Stimulated activated CD8-positive, alpha-beta memory T cell treated with anti-CD3 and anti-CD28 coated beads, Interleukin-12 subunit alpha, Interleukin-12 subunit beta, amount 100 ng/mL, for 1 hour (primary cell): ENCODE measurements around the gene SQOR.

ENCODE experiments used
- DNase-seq: peaks from one replicate; pipeline ENCODE4 v3.0.0-alpha.2; 2020; ENCODE audit warnings: low read depth

SQOR gene

DNA sequence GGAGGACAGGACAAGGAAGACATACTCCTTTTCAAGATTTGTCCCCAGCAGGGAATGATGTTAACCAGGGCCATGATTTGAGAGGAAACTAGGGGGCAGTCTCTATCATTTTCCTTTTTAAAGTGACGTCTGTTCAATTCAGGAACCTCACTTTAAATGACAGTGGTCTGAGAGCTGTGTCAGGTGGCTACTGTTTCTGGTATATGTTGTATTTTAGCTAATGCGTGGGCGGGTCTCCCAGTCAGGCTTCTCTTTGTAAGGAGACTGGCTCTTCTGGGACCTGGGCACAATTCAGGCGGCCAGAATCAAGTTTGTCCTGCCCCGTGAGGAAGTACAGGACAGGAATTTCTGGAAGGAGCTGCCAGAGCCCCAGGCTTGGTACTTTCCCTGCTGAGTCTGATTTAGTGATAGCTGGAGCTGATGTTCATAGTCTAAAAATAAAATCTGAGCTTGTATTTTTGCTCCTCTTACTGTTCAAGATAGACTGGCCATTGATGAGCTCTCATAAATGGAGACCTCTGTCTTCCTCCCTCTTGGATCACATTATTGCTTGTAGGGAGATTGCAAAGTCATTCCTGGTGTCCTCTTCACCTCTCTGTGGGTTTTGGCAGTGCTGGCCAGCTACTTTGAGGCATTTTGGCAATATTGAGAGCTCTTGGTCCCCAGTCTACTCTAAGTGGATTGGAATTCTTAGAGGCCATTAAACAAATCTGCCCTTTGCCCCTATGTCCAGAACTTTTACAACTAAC is 25.6 kb downstream of the SQOR start:
- no peak for DNase-seq

DNA sequence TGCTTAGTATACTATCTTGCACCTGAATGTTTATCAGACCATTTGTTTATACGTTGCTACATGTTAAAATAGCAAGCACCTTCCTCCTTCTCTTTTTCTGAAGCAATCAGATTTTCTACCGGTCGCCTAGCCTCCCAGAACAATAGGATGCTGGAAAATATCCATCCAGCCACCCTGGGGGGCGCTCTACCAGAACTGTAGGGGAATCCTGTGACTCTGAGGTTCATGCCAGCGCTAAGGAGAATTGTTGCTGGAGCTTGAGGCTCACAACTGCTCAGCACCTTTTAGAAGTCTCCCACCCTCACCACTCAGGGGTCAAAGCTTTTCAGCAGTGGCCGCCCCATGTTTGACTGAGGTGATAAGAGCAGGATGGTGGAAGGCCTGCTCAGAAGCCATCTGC is 27.5 kb downstream of the SQOR start:
- no peak for DNase-seq

DNA sequence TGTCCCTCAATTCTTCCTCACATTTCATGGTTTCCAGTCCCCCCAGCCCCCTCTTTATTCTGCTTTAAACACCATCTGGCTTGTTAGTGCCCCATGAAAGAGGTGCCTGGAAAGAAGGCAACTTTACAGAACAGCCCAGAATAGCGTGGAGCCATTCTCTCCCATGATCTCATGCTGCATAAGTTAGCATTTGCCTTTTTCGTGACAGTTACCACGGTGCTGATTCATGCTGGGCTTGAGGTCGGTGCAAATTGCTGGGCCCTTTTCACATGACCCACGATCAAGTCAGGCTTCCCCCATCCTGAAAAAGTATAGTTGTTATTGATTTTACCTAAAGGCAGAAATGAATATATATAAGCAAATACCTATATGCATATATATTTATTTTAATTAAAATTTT is 29.6 kb downstream of the SQOR start:
- DNase-seq: no peak

DNA sequence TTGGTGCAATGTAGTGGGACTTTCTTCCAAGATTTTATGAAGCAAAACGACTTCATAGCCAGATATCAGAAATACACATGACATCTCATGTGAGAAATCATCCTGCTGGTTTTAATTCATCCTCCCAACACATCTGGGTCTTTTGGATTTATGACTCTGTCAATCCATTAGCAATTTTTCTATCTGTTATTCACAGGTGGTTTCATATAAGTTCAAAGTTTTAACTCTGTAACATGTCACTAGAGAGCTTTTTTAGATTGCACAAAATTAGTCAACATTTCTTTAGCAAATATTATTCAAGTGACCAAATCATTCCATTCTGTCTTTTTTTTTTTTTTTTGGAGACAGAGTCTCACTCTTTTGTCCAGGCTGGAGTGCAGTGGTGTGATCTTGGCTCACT is 30.4 kb downstream of the SQOR start:
- no peak for DNase-seq

DNA sequence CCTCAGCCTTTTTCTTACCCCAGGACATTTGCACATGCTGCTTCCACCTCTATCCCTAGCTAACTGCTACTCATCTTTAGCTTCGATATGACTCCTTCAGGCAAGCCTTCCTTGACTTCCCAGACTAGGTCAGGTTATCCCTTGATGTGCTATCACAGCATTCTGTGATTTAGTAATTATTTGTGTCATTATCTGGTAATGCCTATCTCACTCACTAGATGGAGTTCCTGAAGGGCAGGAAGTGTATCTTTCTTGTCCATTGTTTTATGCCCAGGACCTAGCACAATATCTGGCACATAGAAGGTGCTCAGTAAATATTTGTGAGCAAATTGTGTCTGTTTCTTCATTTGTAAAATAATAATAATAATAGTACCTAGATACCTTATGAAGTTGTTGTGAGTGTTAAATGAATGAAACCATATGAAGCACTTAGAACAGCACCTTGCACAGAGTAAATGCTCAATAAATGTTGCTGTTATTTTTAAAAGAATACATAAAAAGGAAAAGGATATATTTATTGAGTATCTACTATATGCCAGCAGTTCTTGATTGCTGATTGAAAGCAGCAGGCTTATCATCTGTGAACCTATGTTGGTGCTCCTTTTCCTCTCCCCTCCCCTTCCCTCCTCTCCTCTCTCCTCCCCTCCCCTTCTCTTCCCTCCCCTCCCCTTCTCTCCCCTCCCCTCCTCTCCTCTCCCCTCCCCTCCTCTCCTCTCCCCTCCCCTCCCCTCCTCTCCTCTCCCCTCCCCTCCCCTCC is 31.5 kb downstream of the SQOR start:
- DNase-seq: no peak

DNA sequence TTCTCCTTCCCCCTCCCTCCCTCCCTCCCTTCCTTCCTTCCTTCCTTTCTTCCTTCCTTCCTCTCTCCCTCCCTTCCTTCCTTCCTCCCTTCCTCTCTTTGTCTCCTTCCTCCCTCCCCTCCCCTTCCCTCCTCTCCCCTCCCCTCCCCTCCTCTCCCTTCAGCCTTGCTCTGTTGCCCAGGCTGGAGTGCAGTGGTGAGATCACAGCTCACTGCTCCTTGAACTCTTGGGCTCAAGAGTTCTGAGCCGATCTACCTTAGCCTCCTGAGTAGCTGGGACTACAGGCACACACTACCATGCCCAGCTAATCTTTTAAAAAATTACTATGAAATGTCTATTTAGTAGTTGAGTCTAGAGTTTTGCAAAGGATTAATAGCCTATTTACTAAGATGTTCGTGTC is 32.2 kb downstream of the SQOR start:
- no peak for DNase-seq

DNA sequence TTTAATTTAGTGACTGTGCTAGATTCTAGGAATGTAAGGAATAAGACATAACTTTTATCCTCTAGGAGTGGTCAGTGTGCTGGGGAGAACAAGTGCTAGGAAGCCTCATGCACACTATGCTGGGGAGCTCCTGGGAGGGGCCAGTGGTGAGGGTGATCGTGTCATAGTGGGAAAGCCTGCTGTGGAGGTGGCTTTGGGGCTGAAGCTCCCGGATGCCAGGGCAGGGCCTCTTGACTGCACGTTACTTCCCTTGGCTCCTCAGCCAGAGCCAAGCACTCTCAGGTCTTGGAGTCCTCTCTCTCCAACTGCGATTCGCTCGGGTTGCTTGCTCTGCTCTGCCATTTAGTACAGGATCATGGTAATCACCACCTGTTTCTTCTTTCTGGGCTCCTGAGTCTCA is 33.6 kb downstream of the SQOR start:
- no peak for DNase-seq

DNA sequence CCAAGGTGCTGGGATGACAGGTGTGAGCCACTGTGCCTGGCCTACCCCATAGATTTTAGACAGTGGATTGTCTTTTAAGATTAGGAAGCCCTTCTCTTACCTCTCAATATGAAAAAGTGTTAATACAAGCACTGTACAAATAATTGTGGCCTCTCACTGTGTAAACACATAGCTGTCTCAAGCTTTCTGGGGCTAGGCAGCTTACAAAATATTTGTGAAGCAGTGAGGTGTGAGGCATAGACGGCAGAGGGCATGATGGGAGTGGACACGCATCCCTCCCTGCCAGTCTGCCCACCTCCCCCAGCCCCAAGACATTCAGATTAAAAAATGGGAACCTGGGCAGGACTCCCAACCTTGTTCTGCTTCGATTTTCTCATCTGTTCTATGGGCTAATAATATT is 34.6 kb downstream of the SQOR start:
- no peak for DNase-seq

DNA sequence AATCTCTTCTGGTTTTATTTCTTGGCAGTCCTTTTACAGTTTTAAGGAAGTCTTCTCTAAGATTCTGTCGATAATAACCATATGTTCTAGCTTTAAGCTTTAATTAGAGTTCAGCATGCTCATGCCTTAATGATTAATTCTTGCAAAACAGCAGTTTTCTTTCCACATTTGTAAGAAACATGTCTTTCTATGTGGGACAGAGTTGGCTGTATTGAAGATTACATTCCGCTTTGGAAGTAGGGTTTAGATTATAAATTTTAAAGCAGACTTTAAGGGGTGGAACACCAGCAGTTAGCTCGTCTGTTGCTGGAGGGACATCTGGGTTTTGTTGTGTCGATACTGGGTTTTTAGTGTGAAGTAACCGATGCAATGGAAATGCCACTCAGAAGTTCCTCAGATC is 35.3 kb downstream of the SQOR start:
- no peak for DNase-seq

DNA sequence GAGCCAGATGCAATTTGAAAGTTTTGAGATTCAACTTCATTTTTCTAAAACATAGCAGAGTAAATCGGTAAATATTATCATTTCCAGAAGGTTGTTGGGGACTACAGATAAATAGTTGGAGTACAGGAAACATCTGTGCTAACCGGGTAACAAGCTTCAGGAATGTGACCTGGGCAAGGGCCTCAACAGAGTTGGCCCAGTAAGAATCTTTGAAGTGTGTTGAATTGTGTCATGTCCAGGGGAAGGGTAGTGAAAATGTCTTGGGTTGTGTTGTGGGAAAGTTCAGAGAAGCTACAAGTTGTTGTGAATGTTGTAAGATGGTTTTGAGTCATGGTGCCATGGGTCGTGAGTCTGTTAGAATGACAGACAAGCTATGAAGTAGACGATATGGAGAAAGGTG is 35.7 kb downstream of the SQOR start:
- no peak for DNase-seq

DNA sequence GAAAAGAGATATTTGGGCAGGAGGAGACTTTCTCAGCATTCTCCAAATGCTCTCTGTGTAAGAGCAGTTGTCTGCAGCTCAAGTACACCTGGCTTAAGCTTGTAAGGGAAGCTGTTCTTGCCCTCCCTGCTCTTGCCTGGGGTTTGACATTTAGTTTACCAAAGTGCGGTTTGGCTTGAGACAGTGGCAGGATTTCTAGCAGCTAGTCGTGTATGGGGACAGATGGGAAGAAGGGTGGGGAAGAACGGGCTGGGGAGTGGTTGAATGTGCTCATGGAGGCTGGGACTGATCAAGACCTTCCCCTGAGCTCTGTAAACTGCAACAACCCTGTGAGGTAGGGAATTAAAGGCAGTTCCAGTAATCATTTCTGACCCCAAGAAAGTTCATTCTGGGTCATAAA is 39.8 kb downstream of the SQOR start:
- no peak for DNase-seq

DNA sequence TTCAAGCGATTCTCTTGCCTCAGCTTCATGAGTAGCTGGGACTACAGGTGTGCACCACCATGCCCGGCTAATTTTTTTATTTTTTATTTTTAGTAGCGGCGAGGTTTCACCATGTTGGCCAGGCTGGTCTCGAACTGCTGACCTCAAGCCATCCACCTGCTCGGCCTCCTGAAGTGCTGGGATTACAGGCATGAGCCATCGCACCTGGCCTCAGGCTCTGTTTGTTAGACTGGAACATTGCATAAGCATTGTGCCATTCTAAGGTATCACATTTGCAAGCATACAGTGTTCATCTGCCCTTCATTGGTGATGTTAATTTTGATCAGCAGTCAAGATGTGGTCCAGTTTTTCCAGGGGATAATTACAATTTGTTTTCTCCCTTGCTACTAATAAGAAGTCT is 43.0 kb downstream of the SQOR start:
- DNase-seq: no peak

DNA sequence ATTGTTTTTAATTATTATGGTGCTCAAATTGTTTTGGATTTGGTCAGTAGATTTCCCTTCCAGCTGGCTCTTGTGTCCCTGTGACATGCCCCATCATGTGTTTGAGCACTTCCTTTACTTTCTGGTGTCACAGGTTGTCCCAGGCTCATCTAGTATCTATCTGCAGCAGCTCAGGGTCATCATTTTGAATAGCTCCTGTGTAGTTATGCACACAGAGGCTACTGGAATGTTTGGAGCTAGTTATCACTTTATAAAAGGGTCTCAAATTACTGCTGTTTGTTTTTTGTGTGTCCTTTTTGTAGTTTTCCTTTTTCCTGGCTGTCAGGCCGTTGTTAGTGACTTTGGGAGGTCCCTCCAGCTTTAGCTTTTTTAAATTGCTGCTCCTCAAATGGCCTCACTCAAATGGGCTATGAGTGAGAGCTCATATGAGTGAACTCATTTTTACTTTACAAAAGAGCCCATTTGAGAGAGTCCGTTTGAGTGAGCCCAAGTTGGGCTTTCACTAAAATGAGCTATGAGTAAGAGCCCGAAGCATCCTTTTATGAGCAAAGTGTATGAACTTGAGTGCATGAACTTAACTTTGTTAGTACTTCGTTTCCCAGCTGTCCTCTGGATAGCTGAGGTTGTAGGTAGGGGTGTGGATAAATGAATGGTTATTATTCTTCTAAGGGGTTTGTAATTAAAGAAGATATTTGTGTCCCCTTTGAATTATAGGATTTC is 43.8 kb downstream of the SQOR start:
- no peak for DNase-seq

DNA sequence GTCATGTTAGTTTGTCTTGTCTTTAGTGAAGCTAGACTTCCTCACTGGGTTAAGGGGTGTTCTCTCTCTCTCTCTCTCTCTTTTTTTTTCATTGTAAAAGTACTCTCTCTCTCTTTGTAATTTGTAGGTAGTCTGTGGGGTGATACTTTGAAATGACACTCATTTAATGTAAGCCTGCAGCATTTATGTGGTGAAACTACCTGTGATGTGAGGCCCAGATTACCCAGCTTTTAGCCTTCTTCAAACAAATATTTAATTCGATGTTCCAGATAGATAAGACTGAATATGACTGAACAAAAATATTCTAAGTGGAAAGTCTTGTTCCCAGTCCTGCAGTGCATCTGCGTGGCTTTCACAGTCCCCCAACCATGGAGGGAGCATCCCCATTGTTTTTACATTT is 49.7 kb downstream of the SQOR start:
- DNase-seq: no peak

DNA sequence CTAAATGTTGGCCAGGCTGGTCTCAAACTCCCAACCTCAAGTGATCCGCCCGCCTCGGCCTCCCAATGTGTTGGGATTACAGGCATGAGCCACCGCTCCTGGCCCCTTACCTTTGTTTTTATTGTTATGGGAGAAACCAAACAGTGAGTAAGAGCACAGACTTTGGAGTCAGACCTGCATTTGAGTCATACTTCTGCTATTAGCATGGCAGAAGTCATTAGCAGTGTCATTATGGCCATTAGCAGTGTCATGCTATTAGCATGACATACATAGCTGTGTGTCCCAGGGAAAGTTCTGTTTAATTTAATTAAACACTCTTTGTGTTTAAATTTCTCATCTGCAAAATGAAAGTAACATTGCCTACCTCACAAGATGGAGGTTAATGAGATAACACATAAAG is 54.8 kb downstream of the SQOR start:
- no peak for DNase-seq

DNA sequence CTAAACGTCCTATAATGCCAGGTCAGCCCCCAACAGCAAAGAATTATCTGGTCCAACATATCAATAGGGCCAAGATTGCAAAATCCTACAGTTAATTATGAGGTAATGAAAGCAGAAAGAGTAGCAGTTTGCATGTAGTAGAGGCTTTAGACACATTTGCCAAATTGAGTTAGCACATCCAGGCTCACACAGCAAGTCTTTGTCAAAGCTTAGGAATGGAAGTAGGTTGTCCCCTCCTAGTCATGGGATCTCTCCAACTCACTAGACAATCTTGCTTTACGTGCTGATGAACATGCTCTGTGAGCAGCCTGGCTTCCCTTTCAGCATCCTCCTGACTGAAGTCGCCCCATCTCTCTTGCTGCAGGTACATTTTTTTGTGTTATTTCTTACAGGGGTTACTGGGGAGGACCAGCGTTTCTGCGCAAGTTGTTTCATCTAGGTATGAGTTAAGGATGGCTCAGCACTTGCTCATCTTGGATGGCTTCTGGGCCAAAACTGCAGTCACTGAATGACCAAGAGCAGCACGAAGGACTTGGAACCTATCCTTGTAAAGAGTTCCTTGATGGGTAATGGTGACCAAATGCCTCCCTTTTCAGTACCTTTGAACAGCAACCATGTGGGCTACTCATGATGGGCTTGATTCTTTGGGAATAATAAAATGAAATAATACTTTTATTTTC is 55.9 kb downstream of the SQOR start:
- no peak for DNase-seq

DNA sequence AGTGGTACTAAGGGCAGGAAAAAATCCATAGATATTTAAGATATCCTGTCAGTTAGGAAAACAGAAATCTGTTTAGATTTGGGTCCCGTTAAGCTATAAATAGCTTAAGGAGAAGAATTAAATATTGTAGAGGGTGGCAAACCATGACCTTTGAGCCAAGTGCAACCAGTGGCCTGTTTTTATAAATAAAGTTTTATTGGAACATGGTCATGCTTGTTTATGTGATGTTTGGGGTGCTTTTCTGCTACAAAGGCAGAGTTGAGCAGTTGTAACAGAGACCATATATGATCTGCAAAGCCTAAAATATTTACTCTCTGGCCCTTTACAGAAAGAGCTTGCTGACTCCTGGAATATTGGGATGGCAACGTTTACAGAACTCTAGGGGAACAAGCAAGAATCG is 66.3 kb downstream of the SQOR start:
- no peak for DNase-seq

DNA sequence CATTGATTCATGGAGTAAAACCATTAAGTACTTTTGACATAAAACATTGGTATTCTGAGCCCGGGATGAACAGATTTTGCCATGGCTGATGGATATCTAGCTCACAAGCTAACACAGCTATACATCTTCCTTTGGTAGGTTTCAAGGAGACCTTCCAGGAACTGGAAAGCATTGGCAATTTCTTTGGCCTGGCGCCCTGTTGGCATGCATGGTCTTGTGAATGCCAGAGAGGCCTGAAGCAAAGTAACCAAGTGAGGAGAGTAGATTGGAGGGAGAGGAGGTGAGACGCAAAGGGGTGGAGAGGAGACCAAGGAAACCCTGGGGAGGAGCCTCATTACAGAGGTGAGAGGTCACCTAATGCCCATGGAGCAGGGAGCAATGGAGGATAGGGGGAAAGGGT is 67.2 kb downstream of the SQOR start:
- no peak for DNase-seq

DNA sequence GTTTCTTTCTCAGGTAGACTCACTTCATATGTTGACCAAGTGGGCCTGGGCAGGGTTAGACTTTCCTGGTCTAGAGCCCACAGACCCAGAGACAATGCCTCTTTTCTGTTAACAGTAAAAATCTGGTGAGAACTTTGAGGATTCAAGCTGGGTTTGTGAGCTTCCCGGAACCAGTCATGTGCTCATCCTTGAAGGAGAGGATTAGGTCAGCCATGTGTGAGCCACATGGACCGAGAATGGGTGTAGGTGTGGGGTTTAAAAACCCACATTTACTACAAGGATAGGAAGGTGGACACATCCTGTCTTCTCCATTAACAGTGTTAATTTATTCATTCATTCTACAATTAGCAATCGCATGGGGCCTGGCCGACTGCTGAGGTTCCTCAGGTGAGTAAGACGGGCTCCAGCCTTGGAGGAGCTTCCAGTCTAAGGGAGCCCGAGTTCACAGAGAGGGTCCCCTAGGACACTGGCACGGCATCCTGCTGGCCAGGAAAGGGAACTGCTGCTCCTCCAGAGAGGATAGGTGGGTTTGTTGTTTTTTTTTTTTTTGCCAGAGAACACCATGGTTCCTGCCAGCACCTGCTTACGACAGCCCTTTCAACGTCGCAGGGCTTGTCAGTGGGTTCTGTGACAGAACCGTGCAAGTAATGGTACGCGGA is 69.0 kb downstream of the SQOR start:
- DNase-seq: no peak

DNA sequence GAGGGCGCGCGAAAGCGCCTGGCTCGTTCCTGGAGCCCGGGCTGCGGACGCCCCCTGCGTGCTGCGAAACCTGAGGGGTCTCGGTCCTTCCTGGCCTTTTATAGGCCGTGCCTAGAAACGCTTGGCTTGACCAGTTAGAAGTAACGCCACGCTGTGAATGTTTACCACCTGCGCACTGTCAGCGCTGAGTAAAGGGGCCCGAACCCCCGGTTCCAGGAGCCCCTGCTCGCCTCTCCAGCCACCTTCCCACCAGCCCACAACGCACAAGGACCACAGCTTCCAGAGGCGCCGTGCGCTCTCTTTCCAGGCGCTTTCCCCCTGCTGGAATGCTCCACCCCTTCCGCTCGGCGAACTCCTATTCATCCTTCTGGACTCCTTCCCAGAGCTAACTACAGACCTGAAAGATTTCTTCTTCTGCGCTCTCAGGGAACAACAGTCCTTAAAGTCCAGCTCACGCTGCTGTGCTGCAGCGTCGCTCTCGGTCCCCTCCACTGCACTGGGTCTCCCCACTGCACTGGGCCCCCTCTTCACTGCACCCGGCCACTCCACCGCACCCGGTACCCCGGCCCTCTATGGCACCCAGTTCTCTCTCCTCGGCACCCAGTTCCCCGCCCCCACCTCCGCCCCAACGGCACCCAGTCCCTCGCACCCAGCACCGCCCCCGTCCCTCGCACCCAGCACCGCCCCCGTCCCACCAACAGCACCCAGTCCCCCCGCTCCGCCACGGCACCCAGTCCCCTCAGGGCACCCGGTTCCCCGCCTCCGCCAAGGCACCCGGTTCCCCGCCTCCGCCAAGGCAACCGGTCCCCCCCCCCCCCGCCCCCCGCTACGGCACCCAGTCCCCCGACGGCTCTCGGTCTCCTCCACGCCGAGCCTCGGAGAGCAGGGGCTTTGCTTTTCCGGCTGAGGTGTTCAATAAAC is 69.8 kb downstream of the SQOR start:
- no peak for DNase-seq
